NB4 (cell line): ENCODE data around the gene BMPR1A.

ENCODE experiments used
- DNase-seq: peaks from one replicate; pipeline ENCODE4 v3.0.0; 2010; ENCODE audit warnings: low read depth
- H3K4me3 ChIP-seq: one replicate; pipeline ENCODE4 v1.5.1; 2011; ENCODE audit warnings: mild to moderate bottlenecking, low read depth, low read length, moderate library complexity
- MAX ChIP-seq: IDR thresholded peaks from 2 replicates; pipeline ENCODE4 v1.6.1; 2011; ENCODE audit warnings: low read depth, low read length
- MYC ChIP-seq: IDR thresholded peaks from 2 replicates; pipeline ENCODE4 v1.6.1; 2011; ENCODE audit warnings: low read depth, low read length
- POLR2A ChIP-seq: IDR thresholded peaks from 2 replicates; pipeline ENCODE4 v1.6.1; 2011; ENCODE audit warnings: mild to moderate bottlenecking; ENCODE audit not compliant: insufficient read length; ENCODE audit errors: extremely low read depth
- TF ChIP-seq, protein P1 (sequence below): IDR thresholded peaks from one replicate; pipeline ENCODE4 v1.5.1; 2012; ENCODE audit warnings: low read depth, low read length

The BMPR1A gene

GRCh38 chr10:86715836-86716235 lies 40.6 kb upstream of the BMPR1A start:
- TF ChIP-seq POLR2A (no peak), MYC (no peak), MAX (no peak)
- TF ChIP-seq, protein P1, sequence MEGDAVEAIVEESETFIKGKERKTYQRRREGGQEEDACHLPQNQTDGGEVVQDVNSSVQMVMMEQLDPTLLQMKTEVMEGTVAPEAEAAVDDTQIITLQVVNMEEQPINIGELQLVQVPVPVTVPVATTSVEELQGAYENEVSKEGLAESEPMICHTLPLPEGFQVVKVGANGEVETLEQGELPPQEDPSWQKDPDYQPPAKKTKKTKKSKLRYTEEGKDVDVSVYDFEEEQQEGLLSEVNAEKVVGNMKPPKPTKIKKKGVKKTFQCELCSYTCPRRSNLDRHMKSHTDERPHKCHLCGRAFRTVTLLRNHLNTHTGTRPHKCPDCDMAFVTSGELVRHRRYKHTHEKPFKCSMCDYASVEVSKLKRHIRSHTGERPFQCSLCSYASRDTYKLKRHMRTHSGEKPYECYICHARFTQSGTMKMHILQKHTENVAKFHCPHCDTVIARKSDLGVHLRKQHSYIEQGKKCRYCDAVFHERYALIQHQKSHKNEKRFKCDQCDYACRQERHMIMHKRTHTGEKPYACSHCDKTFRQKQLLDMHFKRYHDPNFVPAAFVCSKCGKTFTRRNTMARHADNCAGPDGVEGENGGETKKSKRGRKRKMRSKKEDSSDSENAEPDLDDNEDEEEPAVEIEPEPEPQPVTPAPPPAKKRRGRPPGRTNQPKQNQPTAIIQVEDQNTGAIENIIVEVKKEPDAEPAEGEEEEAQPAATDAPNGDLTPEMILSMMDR = no peak
- DNase-seq = no peak
- no peak overlapping the region for H3K4me3 ChIP-seq

GRCh38 chr10:86716466-86716865 lies 40.0 kb upstream of the BMPR1A start:
- TF ChIP-seq POLR2A (no peak), MYC (no peak), MAX (no peak)
- TF ChIP-seq, protein P1 = no peak
- no peak for DNase-seq
- no peak overlapping the region for H3K4me3 ChIP-seq

GRCh38 chr10:86718556-86718955 lies 37.9 kb upstream of the BMPR1A start:
- H3K4me3 ChIP-seq = no peak overlapping the region
- DNase-seq = no peak
- TF ChIP-seq MYC (no peak), MAX (no peak; the same call in 1 of the 2 replicates), POLR2A (no peak)
- TF ChIP-seq, protein P1 = no peak

DNA sequence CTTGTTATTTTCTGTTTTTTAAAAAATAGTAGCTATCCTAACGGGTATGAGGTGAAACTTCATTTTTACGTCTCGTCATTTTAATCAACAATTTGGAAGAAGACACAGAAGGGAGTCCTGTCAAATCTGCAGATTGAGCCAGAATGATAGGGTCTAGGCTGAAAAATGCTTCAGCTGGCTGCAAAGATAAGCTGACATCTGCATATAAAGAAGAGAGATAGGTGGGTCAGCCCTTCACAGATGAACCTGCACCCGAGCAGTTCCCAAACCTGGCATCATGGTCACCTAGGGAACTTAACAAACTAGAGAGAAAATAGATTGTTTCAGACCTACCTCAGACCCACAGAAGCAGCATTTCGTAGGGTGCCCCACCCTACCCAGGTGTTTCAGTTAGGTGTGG lies 35.2 kb upstream of the BMPR1A start:
- TF ChIP-seq, protein P1 = no peak
- TF ChIP-seq POLR2A (no peak), MYC (no peak), MAX (no peak)
- H3K4me3 ChIP-seq = no peak overlapping the region
- DNase-seq = no peak

GRCh38 chr10:86723009-86723408 lies 33.4 kb upstream of the BMPR1A start:
- no peak for TF ChIP-seq POLR2A
- TF ChIP-seq MAX = no peak
- TF ChIP-seq MYC = no peak
- TF ChIP-seq, protein P1 = no peak
- no peak for DNase-seq
- H3K4me3 ChIP-seq = no peak overlapping the region

GRCh38 chr10:86724445-86724844 lies 32.0 kb upstream of the BMPR1A start:
- no peak for DNase-seq
- no peak overlapping the region for H3K4me3 ChIP-seq
- TF ChIP-seq, protein P1 = no peak
- TF ChIP-seq POLR2A = no peak
- TF ChIP-seq MAX = no peak
- TF ChIP-seq MYC = no peak
